Left ventricle myocardium inferior (tissue), 1 donor: ENCODE data around the gene NACC2. TPM values are rescaled to one million over a fixed set of nuclear protein-coding genes. Genes with fewer than 3 reads are reported as not detected.
A peak's percentile ranks its signal among the peaks of the same experiment; 100 is the strongest.

Experiments
- DNase-seq: peaks from one replicate; pipeline ENCODE4 v3.0.0-alpha.2; 2020
- H3K27ac ChIP-seq: fragments of 200-600 bp; replicated peaks from 2 replicates; pipeline ENCODE4 v1.8.0; 2021
- H3K27me3 ChIP-seq: fragments of 200-600 bp; 2 replicates; pipeline ENCODE4 v1.8.0; 2021; ENCODE audit warnings: low read depth
- H3K36me3 ChIP-seq: fragments of 200-600 bp; 2 replicates; pipeline ENCODE4 v1.8.0; 2021
- H3K4me1 ChIP-seq: fragments of 200-600 bp; 2 replicates; pipeline ENCODE4 v1.8.0; 2021
- H3K4me3 ChIP-seq: fragments of 200-600 bp; 2 replicates; pipeline ENCODE4 v1.8.0; 2021; ENCODE audit warnings: mild to moderate bottlenecking, moderate library complexity
- H3K9me3 ChIP-seq: fragments of 200-600 bp; replicated peaks from 2 replicates; pipeline ENCODE4 v1.8.0; 2021
- intact Hi-C: fragments of 100-400 bp; cut with micrococcal nuclease; formaldehyde crosslinking; loops from one replicate; pipeline ENCODE4 v1.11.0; 2022
- total RNA-seq: library from RNA; stranded (reverse); fragmentation: NEBNext Ultra II Directional; extraction: Animal tissue kit (Norgen Biotek cat#: 25700); gene quantifications from one replicate; pipeline ENCODE4 v1.2.1, GENCODE V29; 2021
- TF ChIP-seq, protein P1 (sequence below): fragments of 200-600 bp; IDR thresholded peaks from 2 replicates; pipeline ENCODE4 v1.8.0; 2021; ENCODE audit warnings: antibody characterized with exemption, mild to moderate bottlenecking, borderline replicate concordance
- donor health status: DM: no; HTN: yes; CAD: no; lungs with severe emphysema.

The NACC2 gene
- total RNA-seq, 1 donor from 2014 or later, result 29.5 TPM

DNA sequence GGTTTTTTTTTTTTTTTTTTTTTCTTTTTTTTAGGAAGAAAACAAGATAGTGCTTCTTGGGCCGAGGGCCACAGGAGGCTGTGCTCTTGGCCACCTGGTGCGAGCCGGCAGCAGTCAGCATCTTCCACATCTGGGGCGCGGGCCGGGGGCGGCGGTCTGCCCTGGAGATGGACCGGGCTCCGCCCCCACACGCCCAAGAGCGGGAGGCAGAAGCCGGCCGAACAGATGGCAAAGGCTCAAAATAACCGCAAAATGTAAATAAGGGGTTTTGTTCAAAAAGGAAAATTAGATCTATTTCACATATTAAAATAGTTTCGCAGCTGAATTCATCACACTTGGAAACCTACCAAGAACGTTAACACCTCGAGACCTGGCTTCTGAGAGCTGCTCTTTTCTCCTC, 82.4 kb downstream of the NACC2 start:
- Histone ChIP-seq H3K27ac (peak overlapping the region; percentile 78), H3K4me3 (peak overlapping the region; percentile 43), H3K36me3 (peaks cover 40% of the 10 kb centered on the region), H3K4me1 (peaks cover 64% of the 10 kb centered on the region), H3K27me3 (no peaks in the 10 kb centered on the region), H3K9me3 (no peaks in the 10 kb centered on the region)
- intact Hi-C loops, result no loop called here
- TF ChIP-seq, protein P1, sequence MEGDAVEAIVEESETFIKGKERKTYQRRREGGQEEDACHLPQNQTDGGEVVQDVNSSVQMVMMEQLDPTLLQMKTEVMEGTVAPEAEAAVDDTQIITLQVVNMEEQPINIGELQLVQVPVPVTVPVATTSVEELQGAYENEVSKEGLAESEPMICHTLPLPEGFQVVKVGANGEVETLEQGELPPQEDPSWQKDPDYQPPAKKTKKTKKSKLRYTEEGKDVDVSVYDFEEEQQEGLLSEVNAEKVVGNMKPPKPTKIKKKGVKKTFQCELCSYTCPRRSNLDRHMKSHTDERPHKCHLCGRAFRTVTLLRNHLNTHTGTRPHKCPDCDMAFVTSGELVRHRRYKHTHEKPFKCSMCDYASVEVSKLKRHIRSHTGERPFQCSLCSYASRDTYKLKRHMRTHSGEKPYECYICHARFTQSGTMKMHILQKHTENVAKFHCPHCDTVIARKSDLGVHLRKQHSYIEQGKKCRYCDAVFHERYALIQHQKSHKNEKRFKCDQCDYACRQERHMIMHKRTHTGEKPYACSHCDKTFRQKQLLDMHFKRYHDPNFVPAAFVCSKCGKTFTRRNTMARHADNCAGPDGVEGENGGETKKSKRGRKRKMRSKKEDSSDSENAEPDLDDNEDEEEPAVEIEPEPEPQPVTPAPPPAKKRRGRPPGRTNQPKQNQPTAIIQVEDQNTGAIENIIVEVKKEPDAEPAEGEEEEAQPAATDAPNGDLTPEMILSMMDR, result no peak
- peak; percentile 35 for DNase-seq

- H3K9me3 ChIP-seq, result no peaks in the 10 kb centered on the region
- H3K36me3 ChIP-seq, result peaks cover 40% of the 10 kb centered on the region
- H3K4me3 ChIP-seq, result peak overlapping the region; percentile 43
- DNase-seq, result peak; percentile 90
- H3K27ac ChIP-seq, result peak overlapping the region; percentile 78
- H3K4me1 ChIP-seq, result peaks cover 64% of the 10 kb centered on the region
- H3K27me3 ChIP-seq, result no peaks in the 10 kb centered on the region
- TF ChIP-seq, protein P1, result no peak
- intact Hi-C loops, result no loop called here
These were observed 83.2 kb downstream of the NACC2 start for GRCh38 chr9:136011703-136012496.

DNA sequence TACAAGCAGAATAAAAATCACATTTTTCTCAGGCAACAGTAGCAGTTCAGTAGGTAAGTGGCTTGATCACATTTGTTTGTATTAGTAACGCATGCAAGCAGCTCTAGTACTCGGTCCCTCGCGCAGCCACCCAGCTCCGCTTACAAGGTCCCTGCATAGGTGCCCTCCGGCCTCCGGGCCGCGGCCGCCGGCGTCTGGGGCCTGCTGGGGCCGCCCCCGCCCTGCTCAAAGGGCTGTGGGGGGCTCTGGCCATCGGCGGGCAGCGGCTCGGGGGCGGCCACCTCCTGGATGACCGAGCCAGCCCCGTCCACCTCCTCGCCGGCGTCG, 83.8 kb downstream of the NACC2 start:
- Histone ChIP-seq H3K36me3 (peaks cover 40% of the 10 kb centered on the region), H3K9me3 (no peaks in the 10 kb centered on the region), H3K4me1 (peaks cover 60% of the 10 kb centered on the region), H3K27ac (peak overlapping the region; percentile 78), H3K4me3 (peak overlapping the region; percentile 43), H3K27me3 (no peaks in the 10 kb centered on the region)
- DNase-seq, result no peak
- intact Hi-C loops, result no loop called here
- TF ChIP-seq, protein P1, result no peak

DNA sequence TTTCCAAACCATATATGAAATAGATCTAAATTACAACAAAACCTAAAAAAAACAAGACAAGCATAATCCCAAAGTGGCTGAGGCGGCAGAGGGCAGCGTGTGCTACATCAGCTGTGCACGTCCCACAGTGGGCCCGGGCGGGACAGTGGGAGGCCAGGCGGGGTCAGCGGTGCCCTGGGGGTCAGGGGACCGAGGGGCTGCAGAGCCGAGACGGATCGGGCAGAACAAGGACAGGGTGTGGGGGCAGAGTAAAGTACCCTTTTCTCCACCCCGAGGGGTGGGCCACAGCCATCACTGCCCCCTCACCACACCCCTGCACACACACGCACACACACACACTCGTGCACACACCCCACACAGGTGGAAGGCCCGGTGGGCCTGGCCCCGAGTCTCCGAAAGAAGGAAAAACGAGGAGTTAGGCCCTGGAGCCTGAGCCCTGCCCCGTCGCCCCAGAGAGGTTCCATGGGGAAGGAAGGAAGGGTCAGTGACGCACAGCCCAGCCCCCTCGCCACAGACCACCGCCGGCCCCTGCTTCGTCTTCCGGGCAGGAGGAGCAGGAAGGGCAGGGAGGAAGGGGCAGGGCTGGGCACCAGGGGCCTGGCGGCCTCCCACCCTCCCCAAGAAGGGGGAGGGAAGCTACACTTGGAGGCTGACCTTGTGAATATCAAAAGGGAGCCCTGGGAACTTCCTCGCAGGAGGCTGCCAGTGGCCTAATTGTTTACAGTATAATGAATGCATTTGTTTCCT, 84.3 kb downstream of the NACC2 start:
- H3K27ac ChIP-seq, result peak overlapping the region; percentile 78
- TF ChIP-seq, protein P1, result no peak
- H3K4me1 ChIP-seq, result peaks cover 60% of the 10 kb centered on the region
- H3K27me3 ChIP-seq, result no peaks in the 10 kb centered on the region
- intact Hi-C loops, result no loop called here
- peaks cover 36% of the 10 kb centered on the region for H3K36me3 ChIP-seq
- no peaks in the 10 kb centered on the region for H3K9me3 ChIP-seq
- peak overlapping the region; percentile 43 for H3K4me3 ChIP-seq
- peak; percentile 18 for DNase-seq

- no peaks in the 10 kb centered on the region for H3K9me3 ChIP-seq
- H3K27me3 ChIP-seq, result no peaks in the 10 kb centered on the region
- TF ChIP-seq, protein P1, result no peak
- H3K36me3 ChIP-seq, result peaks cover 32% of the 10 kb centered on the region
- peaks cover 60% of the 10 kb centered on the region for H3K4me1 ChIP-seq
- DNase-seq, result no peak
- intact Hi-C loops, result no loop called here
- H3K27ac ChIP-seq, result peak overlapping the region; percentile 78
- H3K4me3 ChIP-seq, result no peak overlapping the region
These were observed 84.9 kb downstream of the NACC2 start for GRCh38 chr9:136010176-136010575.
